HG03097 (cell line): ENCODE data around the gene PREX1.

Experiments used
- ATAC-seq: cut with Tn5 transposase; IDR thresholded peaks from one replicate; pipeline ENCODE4 v1.9.1; 2021; ENCODE audit not compliant: unreplicated experiment, low FRiP score

Gene PREX1

DNA sequence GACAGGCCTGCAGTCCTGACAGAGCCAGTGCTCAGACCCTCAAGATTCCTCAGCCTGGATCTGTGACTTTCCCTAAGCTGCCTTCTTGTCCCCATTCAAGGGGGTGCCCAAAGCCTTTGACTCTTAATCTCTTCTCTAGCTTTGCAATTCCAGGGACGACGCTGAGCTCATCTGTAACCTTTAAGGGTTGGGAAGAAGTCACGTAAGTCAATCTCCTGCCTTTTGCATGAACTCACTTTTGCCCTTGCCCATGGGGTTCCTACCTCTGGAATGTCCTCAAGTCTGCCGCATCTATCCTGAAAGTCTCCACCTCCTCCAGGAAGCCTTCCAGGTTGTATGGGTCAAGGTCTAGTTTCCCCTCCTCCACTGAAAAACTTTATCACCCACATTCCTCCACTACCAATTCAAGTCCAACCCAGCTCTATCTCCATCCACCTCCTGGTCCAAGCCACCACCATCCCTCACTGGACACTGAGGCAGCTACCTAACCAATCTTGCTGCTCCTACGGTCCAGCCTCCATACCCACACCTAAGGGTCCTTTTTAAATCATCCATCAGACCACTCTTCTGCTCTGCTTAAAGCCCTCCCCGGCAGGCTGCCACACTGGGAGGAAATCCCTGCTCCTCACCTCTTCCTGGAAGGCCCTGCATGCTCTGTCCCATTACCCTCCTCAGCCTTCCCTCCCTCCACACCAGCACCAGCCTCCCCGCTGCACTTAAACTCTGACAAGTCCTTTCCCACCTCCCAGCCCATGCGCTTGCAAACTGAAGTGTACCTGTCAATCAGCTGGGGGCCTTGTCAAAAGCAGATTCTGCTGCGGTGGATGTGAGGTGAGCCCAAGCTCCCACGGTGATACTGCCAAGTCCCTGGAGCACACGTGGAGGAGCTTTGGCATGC, 29.7 kb downstream of the PREX1 start:
- ATAC-seq = no peak

DNA sequence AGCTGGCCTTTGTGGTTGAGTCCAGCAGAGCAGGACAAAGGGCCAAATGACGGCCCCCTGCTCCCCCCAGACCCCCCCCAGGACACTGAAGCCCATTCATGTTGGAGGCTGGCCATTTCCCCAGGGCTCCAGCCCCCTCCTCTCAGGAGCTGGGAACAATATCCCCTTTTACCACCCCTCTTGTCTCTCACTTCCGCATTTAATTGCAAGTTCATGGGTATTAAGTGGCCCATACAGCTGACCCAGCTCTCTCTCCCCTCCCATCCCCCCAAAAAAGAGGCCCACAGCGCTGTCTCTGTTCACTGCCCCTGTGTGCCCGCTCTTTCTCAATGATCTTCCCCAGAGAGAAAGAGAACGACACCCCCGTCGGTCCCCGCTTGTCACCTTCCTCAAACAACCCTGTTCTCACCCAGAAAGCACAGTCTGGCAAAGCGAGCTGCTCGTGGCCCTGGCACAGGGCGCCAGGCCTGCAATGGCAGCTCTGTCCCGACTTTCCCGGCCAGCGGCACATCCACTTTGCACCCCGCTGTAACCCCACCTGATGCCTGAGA, 30.4 kb downstream of the PREX1 start:
- ATAC-seq = no peak

DNA sequence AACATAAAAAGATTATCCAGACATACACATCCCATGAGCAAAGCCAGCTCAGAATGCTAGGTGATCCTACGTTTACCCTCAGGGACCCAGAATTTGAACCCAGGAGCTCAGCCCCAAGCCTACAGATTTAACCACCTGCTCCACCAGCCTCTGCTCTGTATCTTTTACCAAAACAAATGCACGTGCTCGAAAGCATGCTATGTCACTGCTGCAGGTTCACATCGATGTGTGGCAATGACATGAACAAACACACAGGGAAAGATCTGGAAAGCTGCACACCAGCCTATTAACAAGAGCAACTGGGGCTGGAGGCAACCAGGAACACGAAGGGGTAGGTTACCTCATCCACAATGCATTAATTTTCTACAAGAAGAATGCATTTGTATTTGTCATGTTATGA, 32.1 kb downstream of the PREX1 start:
- ATAC-seq = no peak

DNA sequence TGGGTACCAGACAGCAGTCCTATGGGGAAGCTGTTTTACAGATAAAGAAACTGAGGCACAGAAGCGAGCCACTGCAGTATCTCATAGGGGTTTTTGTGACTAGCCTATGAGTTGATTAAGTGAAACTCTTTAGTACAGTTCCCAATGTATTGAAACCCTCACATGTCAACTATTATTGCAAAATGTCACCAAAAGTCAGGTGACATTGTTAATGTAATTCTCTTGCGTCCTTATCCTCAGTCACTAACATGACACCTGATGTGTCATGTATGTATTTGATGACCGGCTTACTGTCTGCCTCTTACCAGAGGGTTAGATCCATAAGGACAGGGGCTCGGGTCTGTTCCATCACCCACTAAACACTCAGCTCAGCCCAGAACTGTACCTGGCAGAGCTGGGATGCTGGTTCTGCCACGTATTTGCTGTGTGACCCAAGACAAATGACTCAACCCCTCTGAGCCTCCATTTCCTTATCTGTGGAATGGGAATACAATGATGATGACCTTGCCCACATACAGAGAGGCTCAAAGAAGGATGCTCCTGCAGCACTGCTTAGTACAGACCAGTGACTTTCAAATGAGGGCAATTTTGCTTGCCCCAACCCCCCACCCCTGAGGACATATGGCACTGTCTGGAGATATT, 32.9 kb downstream of the PREX1 start:
- no peak for ATAC-seq

DNA sequence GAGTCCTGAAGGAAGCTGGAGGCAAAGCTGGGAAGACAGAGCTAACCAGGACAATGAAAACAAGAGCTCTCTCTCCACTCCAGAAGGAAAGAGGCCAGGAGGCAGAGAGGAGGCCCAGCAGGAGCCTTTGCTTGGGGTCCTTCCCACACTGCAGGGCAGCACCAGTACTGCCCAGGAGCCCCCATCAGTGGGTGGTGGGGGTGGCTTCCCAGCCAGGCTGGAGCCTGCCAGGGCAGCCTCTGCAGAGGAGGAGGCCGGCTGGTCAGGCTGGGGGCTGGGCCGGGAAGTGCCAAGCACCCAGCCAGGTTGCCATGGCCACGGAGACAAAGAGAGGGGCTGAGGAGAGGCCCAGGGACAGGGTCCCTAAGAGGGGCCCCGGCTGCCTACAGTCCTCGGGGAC, 33.4 kb downstream of the PREX1 start:
- no peak for ATAC-seq

DNA sequence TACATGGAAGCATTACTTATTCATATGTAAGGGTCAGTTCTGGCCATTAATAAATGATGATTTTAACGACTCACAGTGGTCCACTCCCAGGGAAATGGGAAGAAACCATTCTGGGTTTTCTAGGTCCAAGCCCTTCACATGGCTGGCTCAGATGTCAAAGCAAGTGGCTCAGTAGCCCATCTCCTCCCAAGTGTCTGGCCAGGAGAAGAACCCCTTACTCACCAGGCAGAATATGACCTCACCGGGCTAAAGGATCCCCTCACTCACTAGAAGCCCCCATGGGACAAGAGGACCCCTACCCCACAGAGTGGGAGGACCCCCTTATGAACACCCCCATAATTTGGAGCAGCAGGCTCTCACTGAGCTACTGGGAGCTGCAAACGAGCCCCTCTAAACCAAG, 34.0 kb downstream of the PREX1 start:
- ATAC-seq = no peak

DNA sequence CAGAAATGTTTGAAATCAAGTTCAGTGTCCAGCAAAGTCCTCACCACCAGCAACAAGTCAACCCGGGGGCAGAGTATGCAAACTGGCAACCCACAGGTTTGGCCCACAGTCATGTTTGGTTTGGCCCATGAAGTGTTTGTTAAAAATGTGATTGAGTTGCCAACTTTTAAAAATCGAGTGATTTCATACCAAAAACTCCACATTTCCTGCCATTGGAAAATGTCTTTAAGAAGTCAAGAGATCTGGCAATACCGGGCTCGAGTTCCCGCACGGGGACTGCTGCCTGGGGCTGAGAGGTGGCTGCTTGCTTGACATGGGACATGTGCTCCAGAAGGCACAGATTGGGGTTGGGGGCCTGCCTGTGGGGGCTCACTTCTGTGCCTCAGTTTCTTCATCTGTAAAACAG, 36.1 kb downstream of the PREX1 start:
- ATAC-seq = no peak

DNA sequence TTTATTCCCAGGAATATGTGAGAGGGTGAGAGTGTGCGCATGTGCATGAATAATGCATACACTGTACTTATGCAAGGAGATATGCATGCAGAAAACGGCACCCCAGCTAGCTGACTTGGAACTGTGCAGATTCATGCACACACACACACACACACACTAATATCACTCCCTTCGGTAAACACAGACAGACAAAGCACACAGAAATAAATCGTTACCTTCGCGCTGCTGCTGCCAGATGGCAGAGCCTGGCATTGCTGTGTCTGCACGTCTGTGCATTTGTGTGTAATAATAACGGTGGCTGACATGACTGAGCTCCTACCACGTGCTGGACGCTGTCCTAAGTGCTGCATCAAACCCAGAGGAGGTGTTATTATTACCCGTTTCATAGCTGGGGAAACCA, 36.8 kb downstream of the PREX1 start:
- ATAC-seq = no peak

DNA sequence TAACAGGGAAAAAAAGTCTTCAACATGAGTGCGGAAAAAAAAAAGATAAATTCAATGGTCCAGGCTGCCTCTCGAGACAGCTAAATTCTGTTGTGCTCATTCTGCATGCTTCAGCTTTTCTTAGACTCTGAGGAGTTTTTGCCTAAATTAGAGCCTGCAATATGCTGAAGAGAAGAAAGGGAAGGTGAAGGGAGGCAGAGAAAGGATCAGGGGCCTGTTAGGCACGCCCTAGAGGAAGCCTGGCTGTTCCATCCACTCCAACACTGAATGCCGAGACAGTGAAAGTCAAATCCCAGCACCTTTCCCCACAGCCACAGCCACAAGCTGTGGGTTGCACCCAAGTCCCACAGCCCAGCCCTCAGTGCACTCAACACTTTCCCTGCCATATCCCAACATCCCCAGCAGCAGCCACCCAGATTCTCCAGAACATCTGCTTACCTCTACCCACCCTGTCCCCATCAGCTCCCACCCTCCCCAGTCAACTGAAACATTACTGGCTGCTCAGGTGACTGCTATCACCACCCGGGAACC, 37.3 kb downstream of the PREX1 start:
- ATAC-seq = no peak

DNA sequence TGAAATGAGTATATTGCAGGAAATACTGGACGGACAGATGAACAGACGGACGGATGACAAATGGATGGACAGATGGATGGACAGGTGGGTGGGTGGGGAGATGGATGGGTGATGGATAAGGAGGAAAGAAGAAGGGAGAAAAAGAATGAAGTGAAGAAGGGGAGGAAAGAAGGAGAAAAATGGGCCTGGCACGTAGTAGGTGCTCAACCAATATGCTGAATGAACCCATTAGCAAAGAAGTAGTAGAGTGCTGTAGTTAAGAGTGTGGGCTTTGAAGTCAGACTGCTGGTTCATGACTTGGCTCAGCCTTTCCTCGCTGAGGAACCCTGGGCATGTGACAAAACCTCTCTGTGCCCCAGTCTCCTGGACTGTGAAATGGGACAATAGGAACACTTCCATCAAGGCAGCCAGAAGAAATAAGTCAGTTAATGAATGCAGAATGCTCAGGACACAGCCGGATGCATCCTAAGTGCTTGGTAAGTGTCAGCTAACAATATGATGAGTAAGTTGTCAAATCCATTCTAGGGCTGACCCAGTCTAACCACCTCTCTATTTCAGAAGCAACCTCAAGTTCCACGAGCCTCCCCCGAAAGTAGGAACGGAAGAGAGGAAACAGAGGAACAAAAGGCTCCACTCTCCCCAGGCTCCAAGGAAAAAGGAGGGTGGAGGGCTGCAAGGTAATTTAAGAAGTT, 37.9 kb downstream of the PREX1 start:
- no peak for ATAC-seq

DNA sequence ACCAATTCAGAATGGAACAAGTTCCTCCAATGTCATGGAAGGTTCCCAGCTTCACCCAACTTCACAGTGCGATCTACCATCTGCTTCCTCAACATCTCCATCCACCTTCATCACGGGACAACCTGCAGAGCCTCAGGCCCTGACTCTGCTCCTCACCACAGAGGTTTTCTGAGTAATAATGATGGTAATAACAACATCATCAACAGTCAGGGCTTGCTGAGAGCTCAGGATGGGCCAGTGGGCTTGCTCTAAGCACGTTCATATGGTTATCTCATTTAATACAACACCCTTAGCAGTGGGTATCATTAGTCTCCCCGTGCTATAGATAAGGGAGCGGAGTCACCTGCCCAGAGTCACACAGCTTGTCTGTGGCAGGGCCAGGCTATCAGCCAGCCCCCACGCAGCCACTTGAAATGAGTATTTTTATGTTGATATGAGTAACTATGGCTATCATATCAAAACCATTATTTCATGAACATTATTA, 38.6 kb downstream of the PREX1 start:
- peak; percentile 8 for ATAC-seq

DNA sequence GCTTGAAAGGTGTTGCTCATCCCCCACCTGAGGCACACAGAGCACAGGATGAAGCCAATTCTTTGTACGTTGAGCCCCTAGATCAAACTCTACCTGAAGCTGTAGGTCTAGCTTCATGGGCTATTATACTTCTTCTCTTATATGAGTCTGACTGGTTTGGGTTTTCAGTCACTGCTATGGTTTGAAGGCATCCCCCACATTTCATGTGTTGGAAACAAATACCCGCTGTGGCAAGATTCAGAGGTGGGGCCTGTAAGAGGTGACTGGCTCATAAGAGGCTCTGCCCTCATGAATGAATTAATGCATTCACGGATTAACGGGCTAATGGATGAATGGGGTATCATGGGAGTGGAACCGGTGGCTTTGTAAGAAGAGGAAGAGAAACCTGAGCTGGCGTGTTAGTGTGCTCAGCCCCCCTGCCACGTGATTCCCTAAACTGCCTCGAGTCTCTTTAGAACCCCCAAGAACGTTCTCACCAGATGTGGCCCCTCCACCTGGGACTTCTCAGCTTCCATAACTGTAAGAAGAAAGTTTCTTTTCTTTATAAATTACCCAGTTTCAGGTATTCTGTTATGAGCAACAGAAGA, 39.2 kb downstream of the PREX1 start:
- peak; percentile 43 for ATAC-seq

DNA sequence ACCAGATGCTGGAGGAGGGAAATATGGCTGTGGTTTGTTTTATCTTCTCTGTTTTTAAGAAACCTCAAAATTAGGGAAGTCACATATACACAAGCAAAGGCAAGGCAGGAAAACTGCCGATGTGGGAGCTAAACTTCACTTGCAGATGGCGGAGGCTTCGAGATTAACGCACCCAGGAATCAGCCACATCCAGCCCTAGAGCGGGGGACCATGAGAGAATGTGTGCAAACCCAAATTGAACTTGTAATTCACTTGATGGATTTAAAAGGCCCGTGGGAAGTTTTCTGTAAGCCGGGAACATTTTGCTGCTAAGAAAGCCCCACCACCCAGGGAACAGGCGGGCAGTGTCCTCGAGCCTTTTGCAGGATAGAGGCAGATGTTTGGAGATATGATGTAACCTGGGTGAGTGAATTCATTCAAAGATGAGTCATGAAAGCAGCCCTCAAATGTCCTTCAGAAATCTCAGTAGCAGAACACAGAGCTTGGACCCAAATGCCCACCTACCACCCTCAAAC, 39.9 kb downstream of the PREX1 start:
- ATAC-seq = no peak

DNA sequence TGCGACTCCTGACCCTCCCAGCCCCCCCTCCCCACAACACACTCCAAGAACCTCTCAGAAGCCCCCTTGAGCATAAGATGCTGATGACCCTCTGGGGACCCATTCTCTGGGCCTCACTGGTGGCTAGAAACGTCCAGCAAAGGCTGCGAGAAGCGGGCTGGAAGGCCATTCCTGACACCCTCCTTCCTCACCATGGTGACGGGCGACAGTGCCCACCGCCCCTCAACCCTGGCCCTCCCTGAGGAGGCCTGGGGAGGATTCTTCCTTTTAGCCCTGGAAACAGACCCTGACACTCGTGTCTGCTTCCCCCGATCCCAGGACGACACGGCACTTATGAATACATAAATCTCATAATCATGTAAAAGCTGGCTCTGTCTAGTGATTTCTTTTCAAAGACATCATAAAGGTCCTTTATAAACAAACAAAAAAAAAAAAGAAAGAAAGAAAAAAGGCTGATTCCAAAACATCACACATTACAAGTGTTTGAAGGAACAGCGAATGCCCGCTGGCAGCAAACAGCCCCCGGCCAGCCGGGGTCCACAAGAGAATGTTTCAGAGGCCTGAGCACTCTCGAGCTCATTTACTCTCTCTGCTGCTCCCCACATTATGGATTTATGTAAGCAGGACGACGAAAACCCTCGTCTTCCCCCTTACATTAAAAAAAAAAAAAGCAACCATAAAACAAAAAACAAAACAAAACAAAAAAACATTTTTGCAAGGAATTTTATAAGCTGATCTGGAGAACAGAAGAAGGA, 40.7 kb downstream of the PREX1 start:
- no peak for ATAC-seq

DNA sequence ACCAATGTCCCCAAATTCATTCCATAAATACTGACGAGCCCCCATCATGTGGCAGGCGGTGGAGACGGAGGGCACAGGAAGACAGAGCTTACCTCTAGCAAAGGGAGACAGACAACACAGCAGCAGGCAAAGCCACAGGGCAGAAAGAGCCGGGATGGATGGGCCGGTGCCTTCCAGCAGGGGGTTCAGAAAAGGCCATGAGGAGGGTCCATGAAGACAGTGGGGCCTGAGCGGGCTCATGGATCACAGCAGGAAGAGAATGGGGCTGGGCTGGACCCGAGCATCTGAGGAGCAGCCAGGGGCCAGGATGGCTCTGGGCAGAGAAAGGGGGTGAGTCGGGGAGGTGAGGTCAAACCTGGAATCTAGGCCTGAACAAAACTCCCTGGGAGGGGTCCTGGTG, 42.0 kb downstream of the PREX1 start:
- no peak for ATAC-seq

DNA sequence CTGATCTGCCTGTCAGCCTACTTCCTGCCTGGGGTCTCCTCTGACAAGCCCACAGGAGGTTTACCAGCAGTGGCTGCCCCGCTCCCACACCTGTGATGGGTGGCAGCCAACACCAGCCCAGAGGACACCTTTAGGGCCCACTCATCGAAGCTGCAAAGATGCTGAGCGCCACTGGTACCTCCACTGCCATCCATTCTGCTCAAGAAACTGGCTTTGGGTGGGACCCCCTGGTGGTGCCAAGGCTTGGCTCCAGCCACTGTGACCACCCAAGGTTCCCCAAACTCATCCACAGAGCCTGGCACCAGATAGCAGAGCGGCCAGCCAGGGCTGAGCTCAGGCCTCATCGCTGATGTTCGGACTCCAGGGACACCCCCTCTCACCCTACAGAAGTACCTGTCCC, 42.5 kb downstream of the PREX1 start:
- ATAC-seq = no peak

DNA sequence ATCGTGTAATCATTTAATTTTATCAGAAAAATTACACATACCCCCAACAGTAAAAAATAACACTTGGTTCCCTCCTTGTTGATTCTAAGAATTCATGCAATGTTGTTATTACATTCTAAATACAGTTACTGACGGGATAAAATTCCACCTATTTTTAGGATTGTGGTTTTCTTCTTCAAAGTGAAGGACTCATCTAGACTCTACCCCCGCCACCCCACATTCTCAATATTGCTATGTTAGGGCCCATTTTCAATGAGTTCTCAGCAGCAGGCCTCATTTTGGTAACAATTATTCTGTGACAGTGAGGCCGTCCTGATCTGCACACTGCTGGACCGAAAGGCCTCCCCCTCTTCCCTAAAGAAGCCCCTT, 43.5 kb downstream of the PREX1 start:
- no peak for ATAC-seq

DNA sequence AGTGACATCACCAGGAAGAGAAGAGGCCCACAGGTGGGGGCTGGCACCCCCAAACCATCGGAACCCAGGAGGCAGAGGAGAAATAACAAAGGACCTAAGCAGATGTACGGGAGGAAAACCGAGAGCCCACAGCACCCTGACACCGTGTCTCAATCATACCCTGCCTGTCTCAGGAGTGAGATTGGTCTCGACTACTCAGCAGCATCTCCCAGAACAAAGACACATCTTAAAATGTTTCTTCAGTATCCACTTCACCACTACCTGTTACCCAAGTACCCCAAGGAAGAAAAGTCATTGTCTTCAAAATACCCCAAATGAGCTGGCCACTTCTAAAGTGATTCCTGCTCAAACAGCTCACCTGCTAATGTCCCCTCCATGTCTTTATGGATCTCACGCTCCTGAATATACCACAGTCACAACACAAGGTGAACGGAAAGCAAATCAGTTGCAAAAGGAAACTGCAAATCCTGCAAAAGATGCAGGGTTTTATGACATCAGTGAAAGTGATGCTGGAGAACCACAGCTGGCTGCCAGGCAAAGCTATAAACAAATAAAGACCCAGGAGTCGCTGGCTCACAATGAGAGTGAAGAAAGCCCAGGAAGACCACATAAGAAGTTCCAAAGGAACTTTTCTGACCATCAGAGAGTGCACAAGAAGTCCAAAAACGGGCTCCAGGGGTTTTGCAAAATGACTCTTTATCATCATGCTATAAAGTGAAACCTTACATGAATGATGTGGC, 44.1 kb downstream of the PREX1 start:
- ATAC-seq = no peak

DNA sequence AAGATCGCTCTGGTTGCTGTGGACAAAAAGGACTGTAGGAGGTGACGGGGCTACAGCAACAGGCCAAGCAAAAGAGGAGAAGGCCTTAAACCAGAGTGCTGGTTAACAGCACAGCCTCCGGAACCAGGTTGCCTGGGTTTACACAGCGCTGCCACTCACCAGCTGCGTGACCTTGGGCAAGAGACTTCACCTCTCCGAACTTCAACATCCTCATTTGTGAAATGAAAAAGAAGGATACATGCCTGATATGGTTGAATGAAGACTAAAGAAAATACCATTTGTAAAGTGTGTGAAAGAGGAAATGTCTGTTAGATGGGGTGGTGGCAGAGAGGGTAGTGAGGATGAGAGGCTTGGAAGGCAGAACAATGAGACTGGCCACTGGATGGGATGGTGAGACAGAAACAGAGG, 44.9 kb downstream of the PREX1 start:
- no peak for ATAC-seq
